GM12878 (cell line): Measurements from ENCODE around the gene SSTR1. TPM values are rescaled to one million over a fixed set of nuclear protein-coding genes. Genes with fewer than 3 reads are reported as not detected.

Experiments
- ATAC-seq: fragments of 200-7000 bp; cut with Tn5 transposase; 3 replicates; pipeline ENCODE4 v1.9.1; 2020; ENCODE audit warnings: mild to moderate bottlenecking, moderate library complexity
- BruUV-seq: library from RNA; stranded (reverse); fragments of 400-500 nt; replicated peaks from 2 replicates; lab custom pipeline; 2021; lab: Mats Ljungman, UMichigan
- CTCF ChIA-PET: fragments of 300-600 bp; sonication (Branson Sonifier 250); formaldehyde crosslinking; extraction: SDS; loops from one replicate; lab custom pipeline; 2021; ENCODE audit warnings: inconsistent platforms; lab: Yijun Ruan, JAX
- POLR2A ChIA-PET: fragments of 350-600 bp; formaldehyde crosslinking; extraction: SDS; loops from one replicate; lab custom pipeline; 2021; ENCODE audit warnings: inconsistent platforms; lab: Charles Lee
- RAD21 ChIA-PET: fragments of 300-600 bp; sonication (Branson Sonifier 250); formaldehyde crosslinking; loops from one replicate; lab custom pipeline; 2023; ENCODE audit warnings: antibody characterized with exemption; ENCODE audit not compliant: unreplicated experiment; lab: Charles Lee
- SMC1A ChIA-PET: fragments of 300-600 bp; sonication (Branson Sonifier 250); formaldehyde crosslinking; loops from one replicate; lab custom pipeline; 2023; ENCODE audit not compliant: unreplicated experiment, uncharacterized antibody; lab: Charles Lee
- DNase-seq: peaks from one replicate; pipeline ENCODE4 v3.0.0-alpha.2; 2011; ENCODE audit warnings: low read depth, low spot score
- FAIRE-seq: peaks from 3 replicates; lab custom pipeline; 2011; peaks lifted over from hg19 to GRCh38; lab: Jason Lieb, UNC
- H2AFZ ChIP-seq: 2 replicates; pipeline ENCODE4 v1.6.0; 2011; ENCODE audit warnings: low read depth, low read length, control low read depth; ENCODE audit not compliant: control insufficient read depth
- H3K27ac ChIP-seq: 2 replicates; pipeline ENCODE4 v1.5.1; 2011; ENCODE audit warnings: control low read depth; ENCODE audit not compliant: control insufficient read depth, insufficient read depth
- H3K27me3 ChIP-seq, 2 experiments: replicated peaks in 1 of 2; 2 replicates each; pipeline versions ENCODE4 v1.6.0 to v1.6.1; 2011; ENCODE audit warnings: low read length in 1 of 2; ENCODE audit not compliant: control insufficient read depth in 2 of 2, insufficient read depth in 2 of 2
- H3K36me3 ChIP-seq, 2 experiments: 2 replicates each; pipeline ENCODE4 v1.5.1; 2011; ENCODE audit warnings: low read length in 1 of 2; ENCODE audit not compliant: control insufficient read depth in 2 of 2, insufficient read depth in 2 of 2
- H3K4me1 ChIP-seq: 2 replicates; pipeline ENCODE4 v1.6.1; 2011; ENCODE audit warnings: mild to moderate bottlenecking, low read length, moderate library complexity, mixed read lengths; ENCODE audit not compliant: control insufficient read depth, insufficient read depth
- H3K4me2 ChIP-seq: 2 replicates; pipeline ENCODE4 v1.6.0; 2011; ENCODE audit warnings: control low read depth; ENCODE audit not compliant: control insufficient read depth, insufficient read depth
- H3K4me3 ChIP-seq: fragments of 200-600 bp; sonication (generic); 2 replicates; pipeline ENCODE4 v1.5.1; 2016
- H3K79me2 ChIP-seq: 2 replicates; pipeline ENCODE4 v1.6.0; 2011; ENCODE audit warnings: low read length; ENCODE audit not compliant: control insufficient read depth, insufficient read depth
- H3K9ac ChIP-seq: 2 replicates; pipeline ENCODE4 v1.8.0; 2011; ENCODE audit warnings: low read length, control low read depth, mixed read lengths; ENCODE audit not compliant: control insufficient read depth, insufficient read depth
- H3K9me3 ChIP-seq: replicated peaks from 3 replicates; pipeline ENCODE4 v1.5.1; 2011; ENCODE audit warnings: mild to moderate bottlenecking, low read length; ENCODE audit not compliant: control insufficient read depth, insufficient read depth
- H4K20me1 ChIP-seq: 2 replicates; pipeline ENCODE4 v1.6.0; 2011; ENCODE audit not compliant: control insufficient read depth, insufficient read depth
- ATF7 ChIP-seq: fragments of 450-650 bp; IDR thresholded peaks from 2 replicates; pipeline ENCODE4 v1.6.1; 2016; ENCODE audit warnings: low read depth, mild to moderate bottlenecking
- CEBPZ ChIP-seq: fragments of 150-350 bp; IDR thresholded peaks from 2 replicates; pipeline ENCODE4 v1.6.1; 2016; ENCODE audit warnings: low read depth, low read length
- FOXK2 ChIP-seq: fragments of 450-650 bp; IDR thresholded peaks from 2 replicates; pipeline ENCODE4 v1.6.1; 2017; ENCODE audit warnings: mild to moderate bottlenecking, moderate library complexity
- NR2C1 ChIP-seq: fragments of 450-650 bp; IDR thresholded peaks from 2 replicates; pipeline ENCODE4 v1.6.1; 2017; ENCODE audit warnings: antibody characterized with exemption, mild to moderate bottlenecking, moderate library complexity
- NRF1 ChIP-seq: conservative IDR thresholded peaks from 2 replicates; pipeline ENCODE4 v1.6.1; 2011; ENCODE audit warnings: mild to moderate bottlenecking, low read depth, low read length, improper control_type of control experiment
- POU2F2 ChIP-seq: IDR thresholded peaks from 3 replicates; pipeline ENCODE4 v1.6.1; 2011; ENCODE audit warnings: low read depth, mild to moderate bottlenecking, low read length, borderline replicate concordance
- SUPT20H ChIP-seq: IDR thresholded peaks from 2 replicates; pipeline ENCODE4 v1.6.1; 2011; ENCODE audit warnings: low read depth, mild to moderate bottlenecking, low read length, moderate library complexity, borderline replicate concordance; ENCODE audit not compliant: control insufficient read depth
- TCF7 ChIP-seq: IDR thresholded peaks from 2 replicates; pipeline ENCODE4 v1.6.1; 2014; ENCODE audit warnings: antibody characterized with exemption, borderline replicate concordance
- USF2 ChIP-seq: IDR thresholded peaks from 2 replicates; pipeline ENCODE4 v1.6.1; 2011; ENCODE audit warnings: low read depth, low read length, improper control_type of control experiment, borderline replicate concordance
- WGBS: methylation state at CpG from one replicate; pipeline ENCODE4 v1.1.6; 2016; ENCODE audit warnings: low lambda C conversion rate; ENCODE audit not compliant: insufficient replicate concordance, insufficient coverage; ENCODE audit errors: missing lambda C conversion rate; 5-methylcytosine and 5-hydroxymethylcytosine counted together
- in situ Hi-C: fragments of 300-500 bp; cut with MboI; formaldehyde crosslinking; loops from 9 replicates; pipeline ENCODE4 v1.14.3; 2018; ENCODE audit warnings: mixed read lengths
- intact Hi-C: fragments of 100-400 bp; cut with micrococcal nuclease; formaldehyde crosslinking; loops from one replicate; pipeline ENCODE4 v1.14.2; 2022; ENCODE audit not compliant: unreplicated experiment
- polyA plus RNA-seq, 11 experiments: library from polyadenylated mRNA; depleted of rRNA in 4 of 11; unstranded in 6 of 11; stranded (reverse) in 5 of 11; fragments of >200 nt; fragmentation: Nextera tagmentation in 4 of 11; fragmentation: Illumina TruSeq in 1 of 11; extraction: Ambion mirVana in 4 of 11; extraction: Trizol in 1 of 11; gene quantifications; 1 replicate in 1 of 11; 2 replicates in 10 of 11; pipeline versions ENCODE4 v1.2.1 to v1.2.3, GENCODE V29; 2011 to 2016; ENCODE audit warnings: inconsistent platforms in 2 of 11, missing spikeins in 2 of 11, low read depth in 1 of 11
- total RNA-seq, 4 experiments: library from RNA; depleted of rRNA in 3 of 4; stranded (reverse); fragments of >200 nt in 3 of 4; fragmentation: Illumina TruSeq in 1 of 4; extraction: Trizol in 1 of 4; gene quantifications; 2 replicates each; pipeline versions ENCODE4 v1.2.1 to v1.2.3, GENCODE V29; 2013 to 2021
- TF ChIP-seq, protein P1 (sequence below): fragments of 450-650 bp; IDR thresholded peaks from 2 replicates; pipeline ENCODE4 v1.6.1; 2018; ENCODE audit warnings: mild to moderate bottlenecking, low read depth, moderate library complexity; ENCODE audit not compliant: partially characterized antibody
- TF ChIP-seq, protein P2 (sequence below): fragments of 450-650 bp; formaldehyde crosslinking; IDR thresholded peaks from 2 replicates; pipeline ENCODE4 v1.4.0; 2022; ENCODE audit warnings: mild to moderate bottlenecking, moderate library complexity

The SSTR1 gene
- total and polyA plus RNA-seq, 10 of the 15 experiments (the other 5 are each of a cell fraction or from before 2014, with no cell fraction given) = 0.01 to 0.05 TPM; not detected in 8

GRCh38 chr14:38206689-38207376 lies 871 bp upstream of the SSTR1 start:
- no peaks in the 10 kb centered on the region for H4K20me1 ChIP-seq
- H3K4me3 ChIP-seq = no peak overlapping the region
- SMC1A ChIA-PET = no interaction called here
- H3K4me2 ChIP-seq = no peak overlapping the region
- H3K27me3 ChIP-seq = no peaks in the 10 kb centered on the region
- WGBS = 38% methylated on average over 2 of the region's 2 CpGs
- no peak overlapping the region for H3K27ac ChIP-seq
- no TSS peak for BruUV-seq
- H2AFZ ChIP-seq = no peak overlapping the region
- ATAC-seq = no peak
- TF ChIP-seq TCF7 (no peak), CEBPZ (no peak), ATF7 (no peak), SUPT20H (no peak), USF2 (no peak), POU2F2 (no peak), NRF1 (no peak), NR2C1 (no peak), FOXK2 (no peak)
- TF ChIP-seq, protein P1, sequence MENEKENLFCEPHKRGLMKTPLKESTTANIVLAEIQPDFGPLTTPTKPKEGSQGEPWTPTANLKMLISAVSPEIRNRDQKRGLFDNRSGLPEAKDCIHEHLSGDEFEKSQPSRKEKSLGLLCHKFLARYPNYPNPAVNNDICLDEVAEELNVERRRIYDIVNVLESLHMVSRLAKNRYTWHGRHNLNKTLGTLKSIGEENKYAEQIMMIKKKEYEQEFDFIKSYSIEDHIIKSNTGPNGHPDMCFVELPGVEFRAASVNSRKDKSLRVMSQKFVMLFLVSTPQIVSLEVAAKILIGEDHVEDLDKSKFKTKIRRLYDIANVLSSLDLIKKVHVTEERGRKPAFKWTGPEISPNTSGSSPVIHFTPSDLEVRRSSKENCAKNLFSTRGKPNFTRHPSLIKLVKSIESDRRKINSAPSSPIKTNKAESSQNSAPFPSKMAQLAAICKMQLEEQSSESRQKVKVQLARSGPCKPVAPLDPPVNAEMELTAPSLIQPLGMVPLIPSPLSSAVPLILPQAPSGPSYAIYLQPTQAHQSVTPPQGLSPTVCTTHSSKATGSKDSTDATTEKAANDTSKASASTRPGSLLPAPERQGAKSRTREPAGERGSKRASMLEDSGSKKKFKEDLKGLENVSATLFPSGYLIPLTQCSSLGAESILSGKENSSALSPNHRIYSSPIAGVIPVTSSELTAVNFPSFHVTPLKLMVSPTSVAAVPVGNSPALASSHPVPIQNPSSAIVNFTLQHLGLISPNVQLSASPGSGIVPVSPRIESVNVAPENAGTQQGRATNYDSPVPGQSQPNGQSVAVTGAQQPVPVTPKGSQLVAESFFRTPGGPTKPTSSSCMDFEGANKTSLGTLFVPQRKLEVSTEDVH = no peak
- TF ChIP-seq, protein P2, sequence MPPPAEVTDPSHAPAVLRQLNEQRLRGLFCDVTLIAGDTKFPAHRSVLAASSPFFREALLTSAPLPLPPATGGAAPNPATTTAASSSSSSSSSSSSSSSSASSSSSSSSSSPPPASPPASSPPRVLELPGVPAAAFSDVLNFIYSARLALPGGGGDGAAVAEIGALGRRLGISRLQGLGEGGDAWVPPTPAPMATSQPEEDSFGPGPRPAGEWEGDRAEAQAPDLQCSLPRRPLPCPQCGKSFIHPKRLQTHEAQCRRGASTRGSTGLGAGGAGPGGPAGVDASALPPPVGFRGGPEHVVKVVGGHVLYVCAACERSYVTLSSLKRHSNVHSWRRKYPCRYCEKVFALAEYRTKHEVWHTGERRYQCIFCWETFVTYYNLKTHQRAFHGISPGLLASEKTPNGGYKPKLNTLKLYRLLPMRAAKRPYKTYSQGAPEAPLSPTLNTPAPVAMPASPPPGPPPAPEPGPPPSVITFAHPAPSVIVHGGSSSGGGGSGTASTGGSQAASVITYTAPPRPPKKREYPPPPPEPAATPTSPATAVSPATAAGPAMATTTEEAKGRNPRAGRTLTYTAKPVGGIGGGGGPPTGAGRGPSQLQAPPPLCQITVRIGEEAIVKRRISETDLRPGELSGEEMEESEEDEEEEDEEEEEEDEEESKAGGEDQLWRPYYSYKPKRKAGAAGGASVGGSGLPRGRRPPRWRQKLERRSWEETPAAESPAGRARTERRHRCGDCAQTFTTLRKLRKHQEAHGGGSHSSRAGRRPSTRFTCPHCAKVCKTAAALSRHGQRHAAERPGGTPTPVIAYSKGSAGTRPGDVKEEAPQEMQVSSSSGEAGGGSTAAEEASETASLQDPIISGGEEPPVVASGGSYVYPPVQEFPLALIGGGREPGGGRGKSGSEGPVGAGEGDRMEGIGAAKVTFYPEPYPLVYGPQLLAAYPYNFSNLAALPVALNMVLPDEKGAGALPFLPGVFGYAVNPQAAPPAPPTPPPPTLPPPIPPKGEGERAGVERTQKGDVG (CRISPR knock-in tag) = no peak
- TF ChIP-seq, all 136 proteins: peak for 0
- no peaks in the 10 kb centered on the region; the same call in 2 of the 3 replicates for H3K9me3 ChIP-seq
- no peak for DNase-seq
- H3K9ac ChIP-seq = no peak overlapping the region
- ChIA-PET POLR2A (no interaction called here), CTCF (no interaction called here), RAD21 (no interaction called here)
- H3K36me3 ChIP-seq = no peaks in the 10 kb centered on the region
- H3K4me1 ChIP-seq = no peaks in the 10 kb centered on the region
- in situ Hi-C loops = no loop called here
- no peak for FAIRE-seq
- H3K79me2 ChIP-seq = no peaks in the 10 kb centered on the region
- intact Hi-C loops = no loop called here
